Subcutaneous adipose tissue (tissue), 4 donors: ENCODE measurements around the gene MYRF. TPM values are rescaled to one million over a fixed set of nuclear protein-coding genes. Genes with fewer than 3 reads are reported as not detected.

ENCODE experiments used
- total RNA-seq, 4 donors: library from RNA; depleted of rRNA; stranded (reverse); fragments of >200 nt; gene quantifications; one replicate each; pipeline ENCODE4 v1.1.0, GENCODE V29; 2016
- TF ChIP-seq, protein P1 (sequence below): fragments of 450-650 bp; IDR thresholded peaks from one replicate; pipeline ENCODE4 v1.5.1; 2016; ENCODE audit warnings: low read depth, mild to moderate bottlenecking, control low read depth, antibody characterized with exemption, moderate library complexity

MYRF gene
- total RNA-seq, 4 donors from 2014 or later = 0.17 to 0.33 TPM; not detected in 2

DNA sequence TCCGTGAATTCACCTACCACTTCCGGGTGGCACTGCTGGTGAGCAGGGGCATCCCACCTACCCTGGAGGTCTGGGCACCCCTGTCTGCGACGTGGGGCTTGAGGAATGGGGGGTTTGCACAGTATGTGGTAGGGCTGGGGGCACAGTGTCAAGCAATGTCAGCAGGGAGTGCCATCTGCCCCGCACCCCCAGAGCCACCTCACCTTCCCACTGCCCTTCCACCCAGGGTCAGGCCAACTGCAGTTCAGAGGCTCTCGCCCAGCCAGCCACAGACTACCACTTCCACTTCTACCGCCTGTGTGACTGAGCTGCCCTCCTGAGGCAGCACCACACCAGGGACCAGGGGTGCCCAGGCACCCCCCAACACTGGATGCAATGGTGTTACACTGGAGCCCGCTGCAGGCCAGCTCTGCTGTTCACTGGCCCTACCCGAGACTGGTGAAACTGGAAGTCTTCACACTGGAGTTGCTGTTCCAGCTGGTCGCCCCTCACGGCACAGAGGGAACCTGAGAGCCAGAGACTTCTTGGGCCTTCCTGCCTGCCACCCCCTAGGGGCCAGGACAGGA lies 33.5 kb downstream of the MYRF start:
- TF ChIP-seq, protein P1, sequence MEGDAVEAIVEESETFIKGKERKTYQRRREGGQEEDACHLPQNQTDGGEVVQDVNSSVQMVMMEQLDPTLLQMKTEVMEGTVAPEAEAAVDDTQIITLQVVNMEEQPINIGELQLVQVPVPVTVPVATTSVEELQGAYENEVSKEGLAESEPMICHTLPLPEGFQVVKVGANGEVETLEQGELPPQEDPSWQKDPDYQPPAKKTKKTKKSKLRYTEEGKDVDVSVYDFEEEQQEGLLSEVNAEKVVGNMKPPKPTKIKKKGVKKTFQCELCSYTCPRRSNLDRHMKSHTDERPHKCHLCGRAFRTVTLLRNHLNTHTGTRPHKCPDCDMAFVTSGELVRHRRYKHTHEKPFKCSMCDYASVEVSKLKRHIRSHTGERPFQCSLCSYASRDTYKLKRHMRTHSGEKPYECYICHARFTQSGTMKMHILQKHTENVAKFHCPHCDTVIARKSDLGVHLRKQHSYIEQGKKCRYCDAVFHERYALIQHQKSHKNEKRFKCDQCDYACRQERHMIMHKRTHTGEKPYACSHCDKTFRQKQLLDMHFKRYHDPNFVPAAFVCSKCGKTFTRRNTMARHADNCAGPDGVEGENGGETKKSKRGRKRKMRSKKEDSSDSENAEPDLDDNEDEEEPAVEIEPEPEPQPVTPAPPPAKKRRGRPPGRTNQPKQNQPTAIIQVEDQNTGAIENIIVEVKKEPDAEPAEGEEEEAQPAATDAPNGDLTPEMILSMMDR = no peak

DNA sequence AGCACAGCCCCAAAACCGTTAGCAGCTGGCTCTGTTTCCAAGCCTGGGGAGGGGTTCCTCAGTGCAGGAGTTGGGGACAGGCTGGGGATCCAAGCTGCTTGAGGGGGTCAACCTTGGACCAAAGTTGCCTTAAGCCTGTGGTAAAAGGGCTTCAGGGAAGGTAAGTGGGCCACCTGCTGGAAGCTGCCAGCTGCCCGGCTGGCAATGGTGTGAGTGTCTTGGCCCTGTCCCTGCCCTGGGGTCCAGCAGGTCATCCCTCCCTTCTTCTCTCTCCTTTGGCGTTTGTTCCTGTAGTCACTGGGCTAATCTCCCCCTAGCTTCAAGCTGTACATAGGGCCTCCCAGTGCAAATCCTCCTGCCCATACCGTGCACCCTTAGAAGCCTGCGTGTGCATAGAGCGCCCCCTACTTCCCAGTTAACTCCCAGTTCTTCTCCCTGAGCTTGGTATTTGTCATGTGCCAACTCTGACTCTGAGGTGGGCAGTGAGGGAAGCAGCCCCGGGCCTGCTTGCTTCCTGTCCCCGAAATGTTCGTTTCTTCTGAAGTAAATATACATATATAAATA lies 35.6 kb downstream of the MYRF start:
- TF ChIP-seq, protein P1 = no peak

DNA sequence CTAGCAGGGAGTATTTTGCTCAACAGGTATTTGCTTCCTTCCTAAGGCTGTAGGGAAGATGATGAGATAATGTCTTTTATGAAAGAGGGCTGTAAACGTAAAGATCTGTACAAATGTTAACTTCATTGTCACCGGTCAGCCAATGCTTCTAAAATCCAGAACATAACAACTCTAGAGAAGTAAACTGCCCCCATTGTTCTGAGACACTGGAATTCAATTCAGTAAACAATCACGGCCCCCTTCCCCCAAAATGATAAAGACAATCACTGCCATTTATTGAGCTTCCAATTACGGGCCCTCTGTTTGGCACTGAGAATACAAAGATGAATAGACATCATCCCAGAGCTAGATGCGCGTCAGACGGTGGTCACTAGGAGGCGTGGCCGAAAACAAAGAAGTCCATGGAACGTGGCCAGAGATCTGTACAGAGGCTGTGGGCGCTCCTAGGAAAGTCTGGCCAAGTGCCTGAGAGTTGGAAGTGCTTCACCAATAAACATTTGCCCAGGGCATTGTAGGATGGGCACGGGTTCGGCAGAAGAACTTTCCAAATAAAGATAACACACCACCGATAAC lies 39.4 kb downstream of the MYRF start:
- TF ChIP-seq, protein P1 = no peak

DNA sequence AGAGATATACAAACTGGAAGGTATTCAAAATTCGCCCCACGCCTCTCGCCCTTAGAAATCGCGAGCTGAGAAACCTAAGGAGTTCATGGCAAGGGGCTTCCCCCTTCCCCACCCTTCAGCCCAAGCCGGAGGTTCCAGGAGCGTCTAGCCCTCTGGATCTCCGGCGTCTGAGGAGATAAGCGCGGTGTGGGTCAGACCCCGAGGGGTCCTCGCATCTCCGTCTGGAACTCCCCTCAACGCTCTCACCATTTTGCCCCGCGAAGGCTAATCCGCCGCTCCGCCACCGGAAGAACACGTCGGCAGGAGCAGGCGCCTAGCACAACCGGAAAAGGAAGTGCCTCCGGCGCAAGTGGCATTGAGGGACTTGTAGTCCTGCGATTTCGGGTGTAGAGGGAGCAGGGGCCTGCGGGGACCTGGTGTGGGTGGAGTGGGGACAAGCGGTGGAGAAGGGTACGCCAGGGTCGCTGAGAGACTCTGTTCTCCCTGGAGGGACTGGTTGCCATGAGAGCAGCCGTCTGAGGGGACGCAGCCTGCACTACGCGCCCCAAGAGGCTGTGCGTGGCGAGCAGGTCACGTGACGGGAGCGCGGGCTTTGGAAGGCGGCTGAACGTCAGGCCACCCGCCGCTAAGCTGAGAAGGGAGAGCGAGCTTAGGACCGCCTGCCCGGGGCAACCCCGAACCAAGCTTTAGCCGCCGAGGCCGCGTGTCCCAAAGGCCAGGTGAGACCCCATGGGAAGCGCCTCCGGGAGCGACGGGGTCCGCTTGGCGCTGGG lies 40.1 kb downstream of the MYRF start, which contains the start of the genes FEN1 and TMEM258:
Gene FEN1 (plus strand): TSS at position 602 of the 773 bp plus-strand sequence. CDS start 2,451 bp downstream, outside the sequence.
Gene TMEM258 (minus strand): TSS at position 290 of the 773 bp plus-strand sequence. CDS start 41 bp downstream, at position 249.
- TF ChIP-seq, protein P1 = no peak

DNA sequence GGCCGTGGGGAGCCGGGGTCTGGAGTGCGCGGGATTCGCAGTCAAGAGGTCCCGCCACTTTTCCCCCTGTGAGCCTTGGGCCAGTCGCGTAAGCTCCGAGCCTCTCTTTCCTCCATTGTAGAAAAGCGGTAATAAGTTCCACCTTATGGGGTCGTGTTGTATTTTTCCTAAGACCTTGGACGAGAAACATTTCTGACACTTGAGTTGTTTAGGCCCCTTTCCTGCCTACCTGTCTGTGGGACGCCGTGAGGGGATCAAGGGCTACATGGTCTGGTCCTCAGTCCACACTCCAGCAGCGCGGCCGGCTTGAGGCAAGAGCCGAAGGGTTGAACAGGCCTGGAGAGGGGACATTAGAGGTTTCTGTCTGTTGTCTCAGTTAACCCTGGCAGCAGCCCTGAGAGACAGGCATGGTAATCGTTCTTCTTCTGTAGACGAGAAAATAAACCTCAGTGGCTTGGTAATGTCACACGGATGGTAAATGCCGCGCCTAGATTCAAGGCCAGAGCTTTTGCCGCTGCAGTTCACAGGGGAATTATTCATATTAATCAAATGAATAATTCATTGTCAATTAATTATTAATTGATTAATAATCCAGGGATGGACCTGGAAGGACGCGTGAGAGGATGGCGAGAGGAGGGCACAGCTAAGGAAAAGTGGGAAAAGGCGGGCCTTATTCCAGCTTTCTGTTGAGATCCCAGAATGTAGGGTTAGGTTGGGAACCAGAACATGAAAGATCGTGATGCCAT lies 40.8 kb downstream of the MYRF start:
- TF ChIP-seq, protein P1 = no peak

DNA sequence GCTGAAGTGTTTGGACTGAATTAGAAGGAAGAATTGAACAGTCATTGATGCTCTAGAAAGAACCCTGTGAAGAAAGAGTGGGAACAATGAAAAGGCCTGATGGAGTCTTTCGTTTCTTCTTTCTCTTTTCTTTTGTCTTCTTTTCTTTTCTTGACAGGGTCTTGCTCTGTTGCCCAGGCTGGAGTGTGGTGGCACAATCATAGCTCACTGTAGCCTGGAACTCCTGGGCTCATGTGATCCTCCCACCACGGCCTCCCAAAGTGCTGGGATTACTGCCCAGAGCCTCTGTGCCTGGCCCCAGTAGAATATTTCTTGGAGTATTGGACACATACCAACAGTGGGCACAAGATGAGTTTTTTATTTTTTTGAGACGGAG lies 41.4 kb downstream of the MYRF start:
- TF ChIP-seq, protein P1 = no peak
